Spleen (tissue), 7 donors: Measurements from ENCODE around the gene PCARE.

Experiments
- POLR2A ChIP-seq, 3 donors: fragments of 450-650 bp; IDR thresholded peaks; one replicate each; pipeline ENCODE4 v1.5.1; 2017; ENCODE audit warnings: antibody characterized with exemption in 3 of 3, mild to moderate bottlenecking in 1 of 3
- POLR2AphosphoS5 ChIP-seq, 3 donors: sonication (generic); formaldehyde crosslinking; IDR thresholded peaks; one replicate each; pipeline ENCODE4 v1.5.1; 2017; ENCODE audit warnings: antibody characterized with exemption in 3 of 3
- TF ChIP-seq, protein P1 (sequence below), 11 experiments: fragments of 200-600 bp in 7 of 11; fragments of 450-650 bp in 4 of 11; sonication (generic) in 4 of 11; IDR thresholded peaks in 8 of 11; conservative IDR thresholded peaks in 3 of 11; 1 replicate in 7 of 11; 2 replicates in 4 of 11; pipeline versions ENCODE4 v1.4.0 to v1.8.0; 2016 to 2021; ENCODE audit warnings: antibody characterized with exemption in 11 of 11, inconsistent platforms in 4 of 11, mild to moderate bottlenecking in 1 of 11
- donor health status: DM: no; HTN: no; CAD: no; lungs with moderate emphysema.
- donor health status: DM: no; HTN: no; CAD: no.
- donor health status: DM: no; HTN: no; CAD: no.

DNA sequence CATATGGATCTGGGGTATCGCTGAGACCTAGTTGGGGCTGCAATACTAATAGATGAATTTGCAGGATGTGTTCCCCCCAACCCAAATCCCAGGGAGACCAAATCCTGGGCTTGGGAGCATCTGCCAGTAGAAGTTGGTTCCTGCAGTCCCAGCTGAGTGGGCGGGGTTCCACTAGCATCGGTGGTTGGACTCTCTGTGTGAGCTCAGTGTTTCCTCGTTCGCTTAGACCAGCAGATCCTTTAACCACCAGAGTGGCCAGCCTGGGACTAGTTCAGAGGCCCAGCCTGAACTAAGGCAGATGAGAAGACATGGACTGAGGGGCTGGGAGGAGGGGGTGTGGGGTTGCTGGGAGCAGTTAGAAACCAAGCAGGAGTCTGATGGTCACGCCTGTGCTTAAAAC, 40.7 kb downstream of the PCARE start:
- no peak for TF ChIP-seq POLR2AphosphoS5 (IDR thresholded peaks at IDR 0.05)
- TF ChIP-seq, protein P1, sequence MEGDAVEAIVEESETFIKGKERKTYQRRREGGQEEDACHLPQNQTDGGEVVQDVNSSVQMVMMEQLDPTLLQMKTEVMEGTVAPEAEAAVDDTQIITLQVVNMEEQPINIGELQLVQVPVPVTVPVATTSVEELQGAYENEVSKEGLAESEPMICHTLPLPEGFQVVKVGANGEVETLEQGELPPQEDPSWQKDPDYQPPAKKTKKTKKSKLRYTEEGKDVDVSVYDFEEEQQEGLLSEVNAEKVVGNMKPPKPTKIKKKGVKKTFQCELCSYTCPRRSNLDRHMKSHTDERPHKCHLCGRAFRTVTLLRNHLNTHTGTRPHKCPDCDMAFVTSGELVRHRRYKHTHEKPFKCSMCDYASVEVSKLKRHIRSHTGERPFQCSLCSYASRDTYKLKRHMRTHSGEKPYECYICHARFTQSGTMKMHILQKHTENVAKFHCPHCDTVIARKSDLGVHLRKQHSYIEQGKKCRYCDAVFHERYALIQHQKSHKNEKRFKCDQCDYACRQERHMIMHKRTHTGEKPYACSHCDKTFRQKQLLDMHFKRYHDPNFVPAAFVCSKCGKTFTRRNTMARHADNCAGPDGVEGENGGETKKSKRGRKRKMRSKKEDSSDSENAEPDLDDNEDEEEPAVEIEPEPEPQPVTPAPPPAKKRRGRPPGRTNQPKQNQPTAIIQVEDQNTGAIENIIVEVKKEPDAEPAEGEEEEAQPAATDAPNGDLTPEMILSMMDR (IDR thresholded peaks at IDR 0.05 in 8 of 11, conservative IDR thresholded peaks at IDR 0.05 in 3 of 11): no peak
- no peak for TF ChIP-seq POLR2A (IDR thresholded peaks at IDR 0.05)
